MG63 (cell line): ENCODE results near the gene USP4. TPM values are rescaled to one million over a fixed set of nuclear protein-coding genes. Genes with fewer than 3 reads are reported as not detected.
A peak's percentile ranks its signal among the peaks of the same experiment; 100 is the strongest.

Experiments used
- DNase-seq: peaks from one replicate; pipeline ENCODE4 v3.0.0-alpha.2; 2020
- H3K27me3 ChIP-seq: fragments of 250-450 bp; sonication (Bioruptor Pico); 2 replicates; pipeline ENCODE4 v1.5.1; 2020; ENCODE audit warnings: mild to moderate bottlenecking, moderate library complexity
- H3K36me3 ChIP-seq: fragments of 250-450 bp; sonication (Bioruptor Pico); 2 replicates; pipeline ENCODE4 v1.5.1; 2020; ENCODE audit warnings: mild to moderate bottlenecking, moderate library complexity
- H3K4me3 ChIP-seq: fragments of 250-450 bp; sonication (Bioruptor Pico); 2 replicates; pipeline ENCODE4 v1.5.1; 2020; ENCODE audit warnings: mild to moderate bottlenecking, moderate library complexity
- H3K9me3 ChIP-seq: fragments of 250-450 bp; sonication (Bioruptor Pico); 2 replicates; pipeline ENCODE4 v1.5.1; 2020; ENCODE audit warnings: mild to moderate bottlenecking, moderate library complexity
- total RNA-seq: library from RNA; depleted of rRNA; stranded (reverse); fragments of >200 nt; shearing (Covaris generic); gene quantifications from 2 replicates; pipeline ENCODE4 v1.2.3, GENCODE V29; 2014; ENCODE audit warnings: low replicate concordance

USP4 gene
- total RNA-seq, 1 experiment from 2014 or later, result 22.7 TPM

GRCh38 chr3:49316696-49317457, 23.0 kb downstream of the USP4 start:
- H3K9me3 ChIP-seq, result no peaks in the 10 kb centered on the region
- H3K4me3 ChIP-seq, result no peak overlapping the region
- peaks cover 2% of the 10 kb centered on the region for H3K36me3 ChIP-seq
- H3K27me3 ChIP-seq, result no peaks in the 10 kb centered on the region
- DNase-seq, result no peak

DNA sequence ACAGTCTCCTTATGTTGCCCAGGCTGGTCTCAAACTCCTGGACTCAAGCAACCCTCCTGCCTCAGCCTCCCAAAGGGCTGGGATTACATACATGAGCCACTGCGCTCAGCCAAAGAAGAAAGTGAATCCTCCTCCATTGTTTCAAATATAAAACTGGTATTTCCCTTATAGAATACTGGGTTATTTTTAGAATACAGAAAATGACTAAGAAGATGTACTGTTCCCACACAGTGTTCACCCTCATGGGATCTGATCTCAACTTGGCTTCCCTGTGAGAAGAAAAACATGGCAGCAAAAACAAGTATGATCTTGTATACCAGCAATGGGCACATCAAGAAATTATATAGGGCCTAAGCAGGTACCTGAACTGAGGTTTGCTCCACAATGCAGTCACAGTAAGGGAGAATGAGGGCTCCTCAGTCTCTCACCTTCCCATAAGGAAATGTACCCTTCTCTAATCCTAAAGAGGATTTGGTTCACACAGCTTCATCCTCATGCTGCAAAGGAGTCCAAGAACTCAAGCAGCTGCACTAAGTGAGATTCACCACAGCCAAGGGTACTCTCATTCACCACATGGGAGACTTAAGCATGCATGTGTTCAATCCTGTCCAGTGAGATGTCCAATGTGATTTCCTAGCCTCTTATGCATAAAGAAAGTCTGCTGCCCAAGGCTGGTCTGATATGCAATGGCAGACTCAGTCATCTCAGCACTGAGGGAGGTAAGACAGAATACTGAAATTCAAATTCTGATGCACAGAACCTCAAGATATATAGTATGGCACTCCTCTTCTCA, 25.8 kb downstream of the USP4 start:
- no peak for DNase-seq
- no peaks in the 10 kb centered on the region; the same call in 1 of the 2 replicates for H3K36me3 ChIP-seq
- no peaks in the 10 kb centered on the region for H3K9me3 ChIP-seq

GRCh38 chr3:49311283-49311682, 28.6 kb downstream of the USP4 start:
- Histone ChIP-seq H3K9me3 (no peaks in the 10 kb centered on the region), H3K27me3 (no peaks in the 10 kb centered on the region), H3K4me3 (no peak overlapping the region), H3K36me3 (no peaks in the 10 kb centered on the region; the same call in 1 of the 2 replicates)
- DNase-seq, result no peak

More for the DNA sequence above, 25.8 kb downstream of the USP4 start:
- no peaks in the 10 kb centered on the region for H3K27me3 ChIP-seq
- no peak overlapping the region for H3K4me3 ChIP-seq

GRCh38 chr3:49310677-49311076, 29.2 kb downstream of the USP4 start:
- Histone ChIP-seq H3K27me3 (no peaks in the 10 kb centered on the region), H3K4me3 (no peak overlapping the region), H3K9me3 (no peaks in the 10 kb centered on the region), H3K36me3 (no peaks in the 10 kb centered on the region; the same call in 1 of the 2 replicates)
- no peak for DNase-seq

DNA sequence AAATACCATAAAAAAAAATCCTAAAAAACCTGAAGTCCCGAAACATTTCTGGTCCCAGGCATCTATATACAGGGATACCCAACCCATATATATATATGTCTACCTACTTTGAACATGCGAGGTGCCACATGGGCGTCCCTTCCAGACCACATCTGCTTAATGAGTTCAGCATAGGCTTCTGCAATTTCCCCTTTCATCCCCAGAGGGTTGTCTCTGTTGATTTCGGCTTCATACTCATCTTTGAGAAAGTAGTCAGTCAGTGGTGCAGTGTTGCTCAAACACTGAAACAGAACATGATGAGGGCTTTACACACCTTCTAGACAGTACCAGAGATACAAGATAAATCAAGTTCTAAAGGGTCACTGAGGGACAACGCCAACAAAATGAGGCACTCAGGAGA, 34.2 kb downstream of the USP4 start:
- H3K4me3 ChIP-seq, result no peak overlapping the region
- no peaks in the 10 kb centered on the region for H3K27me3 ChIP-seq
- peaks cover 7% of the 10 kb centered on the region for H3K36me3 ChIP-seq
- no peaks in the 10 kb centered on the region for H3K9me3 ChIP-seq
- no peak for DNase-seq

GRCh38 chr3:49302613-49303012, 37.2 kb downstream of the USP4 start:
- no peaks in the 10 kb centered on the region for H3K27me3 ChIP-seq
- no peak overlapping the region for H3K4me3 ChIP-seq
- H3K9me3 ChIP-seq, result no peaks in the 10 kb centered on the region
- DNase-seq, result no peak
- peaks cover 7% of the 10 kb centered on the region for H3K36me3 ChIP-seq

DNA sequence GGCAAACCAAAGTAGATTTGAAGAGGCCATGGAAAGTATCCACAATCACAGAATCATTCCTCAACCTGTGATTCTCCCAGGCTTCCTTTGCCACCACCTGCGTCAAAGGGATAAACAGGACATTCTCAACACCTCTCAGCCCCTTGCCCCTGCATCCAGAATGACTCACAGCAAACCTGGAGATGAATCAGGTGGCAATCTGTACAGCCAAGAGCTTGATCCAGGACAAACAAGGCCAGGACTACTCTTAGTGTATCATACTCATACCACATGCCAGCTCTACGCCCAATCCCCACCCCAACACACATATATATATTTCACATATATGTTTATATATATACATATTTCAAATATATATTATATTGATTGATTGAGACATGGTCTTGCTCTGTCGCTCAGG, 39.3 kb downstream of the USP4 start:
- no peaks in the 10 kb centered on the region for H3K9me3 ChIP-seq
- DNase-seq, result no peak
- H3K36me3 ChIP-seq, result peaks cover 11% of the 10 kb centered on the region
- H3K27me3 ChIP-seq, result no peaks in the 10 kb centered on the region
- no peak overlapping the region for H3K4me3 ChIP-seq

GRCh38 chr3:49298511-49298910, 41.3 kb downstream of the USP4 start:
- peaks cover 18% of the 10 kb centered on the region for H3K36me3 ChIP-seq
- H3K27me3 ChIP-seq, result no peaks in the 10 kb centered on the region
- no peak overlapping the region for H3K4me3 ChIP-seq
- no peaks in the 10 kb centered on the region for H3K9me3 ChIP-seq
- no peak for DNase-seq

- H3K9me3 ChIP-seq, result no peaks in the 10 kb centered on the region
- no peak overlapping the region for H3K4me3 ChIP-seq
- H3K27me3 ChIP-seq, result no peaks in the 10 kb centered on the region
- H3K36me3 ChIP-seq, result peaks cover 18% of the 10 kb centered on the region
- no peak for DNase-seq
These were observed 43.0 kb downstream of the USP4 start for GRCh38 chr3:49296781-49297411.

GRCh38 chr3:49295489-49296058, 44.3 kb downstream of the USP4 start:
- H3K36me3 ChIP-seq, result peaks cover 11% of the 10 kb centered on the region
- H3K9me3 ChIP-seq, result no peaks in the 10 kb centered on the region
- H3K27me3 ChIP-seq, result no peaks in the 10 kb centered on the region
- DNase-seq, result no peak
- no peak overlapping the region for H3K4me3 ChIP-seq

DNA sequence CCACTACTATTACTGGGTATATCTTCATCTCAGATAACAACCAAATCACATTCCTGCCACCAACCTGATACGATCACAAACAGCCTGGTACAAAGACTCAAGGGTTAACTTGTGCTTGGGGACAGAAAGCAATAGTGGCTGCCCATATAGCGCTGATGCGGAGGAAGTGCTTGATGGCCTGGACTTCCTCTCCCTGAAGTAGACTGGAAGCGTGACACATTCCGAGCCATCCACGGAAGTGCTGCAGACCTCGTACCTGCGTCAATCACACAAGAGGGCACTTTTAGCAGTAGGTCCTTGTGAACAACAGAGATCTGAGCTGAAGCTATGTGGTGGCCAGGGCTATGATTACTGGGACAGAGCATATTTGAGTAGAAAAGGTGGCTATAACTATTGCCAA, 45.5 kb downstream of the USP4 start:
- Histone ChIP-seq H3K9me3 (no peaks in the 10 kb centered on the region), H3K36me3 (peaks cover 11% of the 10 kb centered on the region; the same call in 1 of the 2 replicates), H3K27me3 (no peaks in the 10 kb centered on the region), H3K4me3 (no peak overlapping the region)
- DNase-seq, result no peak

- Histone ChIP-seq H3K9me3 (no peaks in the 10 kb centered on the region), H3K4me3 (no peak overlapping the region), H3K36me3 (peaks cover 15% of the 10 kb centered on the region), H3K27me3 (no peaks in the 10 kb centered on the region)
- DNase-seq, result no peak
These were observed 55.9 kb downstream of the USP4 start for GRCh38 chr3:49283997-49284396.

DNA sequence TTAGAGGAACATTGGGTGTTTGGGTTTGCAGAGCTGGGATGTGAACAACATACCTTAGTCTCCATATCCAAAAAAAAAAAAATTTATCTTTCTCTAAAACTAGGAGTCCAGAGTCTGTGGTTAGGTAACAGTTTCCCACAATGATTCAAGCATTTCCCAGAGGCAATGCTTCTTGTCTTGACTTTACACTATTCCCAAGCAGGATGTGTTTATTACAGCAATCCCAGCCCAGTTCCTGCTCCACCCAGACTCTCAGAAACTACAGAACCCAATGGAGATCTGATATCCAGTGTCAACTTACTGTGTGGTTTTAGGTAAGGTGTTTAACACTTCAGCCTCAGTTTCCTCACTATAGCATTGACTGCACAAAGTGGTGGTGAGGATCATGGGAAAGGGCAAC, 60.5 kb downstream of the USP4 start:
- H3K9me3 ChIP-seq, result no peaks in the 10 kb centered on the region
- no peaks in the 10 kb centered on the region for H3K27me3 ChIP-seq
- peaks cover 15% of the 10 kb centered on the region for H3K36me3 ChIP-seq
- H3K4me3 ChIP-seq, result no peak overlapping the region
- DNase-seq, result no peak

GRCh38 chr3:49278548-49278947, 61.3 kb downstream of the USP4 start:
- Histone ChIP-seq H3K9me3 (no peaks in the 10 kb centered on the region), H3K36me3 (peaks cover 10% of the 10 kb centered on the region), H3K27me3 (no peaks in the 10 kb centered on the region), H3K4me3 (no peak overlapping the region)
- DNase-seq, result no peak

GRCh38 chr3:49277383-49277775, 62.5 kb downstream of the USP4 start:
- no peaks in the 10 kb centered on the region for H3K9me3 ChIP-seq
- no peak for DNase-seq
- H3K4me3 ChIP-seq, result peak overlapping the region; percentile 49

DNA sequence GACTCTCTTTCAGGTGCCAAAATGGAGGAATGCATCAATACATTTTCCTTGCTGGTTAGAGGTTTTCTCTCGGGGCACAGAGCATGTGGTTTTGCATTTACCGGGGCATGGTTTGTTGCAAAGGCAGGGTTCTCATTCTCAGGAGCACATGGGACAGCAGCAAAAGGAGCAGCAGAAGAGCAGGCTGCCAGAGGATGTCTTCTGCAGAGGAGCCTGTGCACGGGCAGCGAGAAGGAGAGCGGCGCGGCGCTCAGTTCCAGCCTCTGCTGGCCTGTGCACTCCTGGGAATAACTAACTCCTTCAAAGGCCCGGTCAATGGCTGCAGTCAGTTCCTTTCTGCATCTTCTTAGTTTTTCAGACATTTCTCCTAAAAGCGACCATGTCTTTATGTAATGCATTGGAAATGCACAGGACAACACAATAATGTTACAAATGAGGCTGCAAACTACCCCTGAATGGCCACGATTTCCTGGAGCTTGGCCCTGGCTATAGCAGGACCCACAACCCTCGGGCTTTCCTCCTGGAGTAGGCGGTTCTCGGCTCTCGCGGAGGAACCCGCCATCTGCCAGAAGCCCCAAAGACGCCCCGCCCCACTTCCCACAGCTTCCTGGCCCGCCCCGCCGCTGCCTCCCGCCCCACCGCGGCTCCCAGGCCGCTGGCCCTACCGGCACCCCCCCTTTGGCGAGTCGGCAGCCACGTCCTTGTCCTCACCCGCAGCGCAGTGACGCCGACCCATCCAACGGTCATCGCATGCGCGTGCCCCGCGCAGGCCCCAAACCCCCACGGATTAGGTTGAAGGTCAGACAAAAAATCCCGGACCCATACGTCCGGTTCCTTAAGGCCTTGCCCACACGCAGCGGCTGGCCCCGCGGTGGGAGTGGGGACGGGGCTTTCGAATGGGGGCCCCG, 63.1 kb downstream of the USP4 start, which contains the start of gene C3orf62:
C3orf62 (minus strand) TSS at position 758 of the 908 bp plus-strand sequence; CDS start at position 398, 360 bp downstream.
- peak; percentile 89 for DNase-seq
- Histone ChIP-seq H3K27me3 (no peaks in the 10 kb centered on the region), H3K9me3 (no peaks in the 10 kb centered on the region), H3K4me3 (peak within 1 kb of the TSS; percentile 49), H3K36me3 (peaks cover 10% of the 10 kb centered on the region)

More at GRCh38 chr3:49277383-49277775, 62.5 kb downstream of the USP4 start:
- Histone ChIP-seq H3K27me3 (no peaks in the 10 kb centered on the region), H3K36me3 (peaks cover 10% of the 10 kb centered on the region)
